ENCODE data around the gene SCYL1.
A peak's percentile ranks its signal among the peaks of the same experiment; 100 is the strongest.

Gene SCYL1

GRCh38 chr11:65585396-65586246 lies 60.7 kb downstream of the SCYL1 start:
- DNase-seq (ENCODE audit: low read depth): no peak

GRCh38 chr11:65586247-65586630 lies 61.4 kb downstream of the SCYL1 start:
- no peak for DNase-seq (ENCODE audit: low read depth)

- peak; percentile 28 for DNase-seq (ENCODE audit: low read depth)
Measured at GRCh38 chr11:65586676-65587075, 61.8 kb downstream of the SCYL1 start.
